ENCODE measurements around the gene CSTF1.

The CSTF1 gene

GRCh38 chr20:56378386-56378785, 14.1 kb upstream of the CSTF1 start:
- no peak for DNase-seq (ENCODE audit: low read depth)
- H3K4me3 ChIP-seq (ENCODE audit: control insufficient read depth, low read depth, low read length), result no peak overlapping the region
- TF ChIP-seq CTCF (conservative IDR thresholded peaks at IDR 0.05; ENCODE audit: control insufficient read depth, insufficient read depth, low read depth, low read length), result no peak

GRCh38 chr20:56380375-56380774, 12.1 kb upstream of the CSTF1 start:
- no peak for TF ChIP-seq CTCF (conservative IDR thresholded peaks at IDR 0.05; ENCODE audit: control insufficient read depth, insufficient read depth, low read depth, low read length)
- no peak for DNase-seq (ENCODE audit: low read depth)
- no peak overlapping the region for H3K4me3 ChIP-seq (ENCODE audit: control insufficient read depth, low read depth, low read length)

GRCh38 chr20:56381501-56381900, 10.9 kb upstream of the CSTF1 start:
- no peak for DNase-seq (ENCODE audit: low read depth)
- no peak overlapping the region for H3K4me3 ChIP-seq (ENCODE audit: control insufficient read depth, low read depth, low read length)
- no peak for TF ChIP-seq CTCF (conservative IDR thresholded peaks at IDR 0.05; ENCODE audit: control insufficient read depth, insufficient read depth, low read depth, low read length)

- DNase-seq (ENCODE audit: low read depth), result no peak
- TF ChIP-seq CTCF (conservative IDR thresholded peaks at IDR 0.05; ENCODE audit: control insufficient read depth, insufficient read depth, low read depth, low read length), result no peak
- H3K4me3 ChIP-seq (ENCODE audit: control insufficient read depth, low read depth, low read length), result no peak overlapping the region
These were observed 9.7 kb upstream of the CSTF1 start for GRCh38 chr20:56382696-56383095.

GRCh38 chr20:56383334-56383733, 9.1 kb upstream of the CSTF1 start:
- no peak overlapping the region for H3K4me3 ChIP-seq (ENCODE audit: control insufficient read depth, low read depth, low read length)
- DNase-seq (ENCODE audit: low read depth), result no peak
- TF ChIP-seq CTCF (conservative IDR thresholded peaks at IDR 0.05; ENCODE audit: control insufficient read depth, insufficient read depth, low read depth, low read length), result no peak

GRCh38 chr20:56385130-56385529, 7.3 kb upstream of the CSTF1 start:
- H3K4me3 ChIP-seq (ENCODE audit: control insufficient read depth, low read depth, low read length), result no peak overlapping the region
- no peak for TF ChIP-seq CTCF (conservative IDR thresholded peaks at IDR 0.05; ENCODE audit: control insufficient read depth, insufficient read depth, low read depth, low read length)
- DNase-seq (ENCODE audit: low read depth), result no peak

- TF ChIP-seq CTCF (conservative IDR thresholded peaks at IDR 0.05; ENCODE audit: control insufficient read depth, insufficient read depth, low read depth, low read length), result no peak
- H3K4me3 ChIP-seq (ENCODE audit: control insufficient read depth, low read depth, low read length), result no peak overlapping the region
- DNase-seq (ENCODE audit: low read depth), result no peak
These were observed 6.2 kb upstream of the CSTF1 start for GRCh38 chr20:56386219-56386618.

Measured in fibroblast of mammary gland (primary cell).